Endothelial cell of umbilical vein (primary cell): Measurements from ENCODE around the gene RAB40C. TPM values are rescaled to one million over a fixed set of nuclear protein-coding genes. Genes with fewer than 3 reads are reported as not detected.

Source experiments
- BruUV-seq: library from RNA; stranded (reverse); fragments of 400-500 nt; replicated peaks from 2 replicates; lab custom pipeline; 2021; lab: Mats Ljungman, UMichigan
- CTCF ChIA-PET: fragments of 300-600, 350-600 bp; sonication (Branson Sonifier 250); formaldehyde crosslinking; loops from one replicate; lab custom pipeline; 2021; ENCODE audit warnings: antibody characterized with exemption, inconsistent platforms; lab: Charles Lee
- POLR2A ChIA-PET: fragments of 300-600, 350-600 bp; sonication (Branson Sonifier 250); formaldehyde crosslinking; loops from one replicate; lab custom pipeline; 2021; ENCODE audit warnings: antibody characterized with exemption, inconsistent platforms; lab: Charles Lee
- DNase-seq: peaks from one replicate; pipeline ENCODE4 v3.0.0-alpha.2; 2011; ENCODE audit warnings: low read depth, low spot score
- FAIRE-seq: peaks from 2 replicates; lab custom pipeline; 2011; peaks lifted over from hg19 to GRCh38; lab: Jason Lieb, UNC
- H2AFZ ChIP-seq: 2 replicates; pipeline ENCODE4 v1.6.0; 2012; ENCODE audit warnings: low read depth, low read length, control low read depth, inconsistent platforms
- H3K27ac ChIP-seq: 2 replicates; pipeline ENCODE4 v1.5.1; 2011; ENCODE audit warnings: low read depth, mild to moderate bottlenecking, control low read depth, low read length, moderate library complexity; ENCODE audit not compliant: insufficient read depth
- H3K27me3 ChIP-seq, 2 experiments: 2 replicates each; pipeline versions ENCODE4 v1.6.0 to v1.6.1; 2011; ENCODE audit warnings: low read length in 2 of 2, mixed read lengths in 1 of 2; ENCODE audit not compliant: control insufficient read depth in 2 of 2, insufficient read depth in 2 of 2
- H3K36me3 ChIP-seq, 2 experiments: 2 replicates in 1 of 2; 3 replicates in 1 of 2; pipeline ENCODE4 v1.5.1; 2011; ENCODE audit warnings: low read length in 2 of 2, mild to moderate bottlenecking in 1 of 2, moderate library complexity in 1 of 2; ENCODE audit not compliant: control insufficient read depth in 2 of 2, insufficient read depth in 2 of 2; ENCODE audit errors: extremely low read depth in 1 of 2
- H3K4me1 ChIP-seq: 3 replicates; pipeline ENCODE4 v1.5.1; 2011; ENCODE audit warnings: mild to moderate bottlenecking, low read length; ENCODE audit not compliant: control insufficient read depth, insufficient read depth; ENCODE audit errors: extremely low read depth
- H3K4me2 ChIP-seq: 2 replicates; pipeline ENCODE4 v1.6.1; 2011; ENCODE audit warnings: low read length, control low read depth, mixed read lengths; ENCODE audit not compliant: insufficient read depth
- H3K4me3 ChIP-seq, 3 experiments: fragments of 200-600 bp in 1 of 3; sonication (generic), shearing (Covaris generic) in 1 of 3; replicated peaks in 1 of 3; 2 replicates each; pipeline ENCODE4 v1.5.1; 2011 to 2016; ENCODE audit warnings: control low read depth in 3 of 3, low read length in 3 of 3, mild to moderate bottlenecking in 2 of 3, inconsistent platforms in 1 of 3, low read depth in 1 of 3, moderate library complexity in 1 of 3; ENCODE audit not compliant: insufficient read depth in 1 of 3
- H3K79me2 ChIP-seq: 2 replicates; pipeline ENCODE4 v1.6.0; 2012; ENCODE audit warnings: low read length, inconsistent platforms; ENCODE audit not compliant: control insufficient read depth, insufficient read depth
- H3K9ac ChIP-seq: replicated peaks from 2 replicates; pipeline ENCODE3; 2011; ENCODE audit warnings: low read length, control low read depth; ENCODE audit not compliant: insufficient read depth; ENCODE audit errors: extremely low read depth
- H3K9me1 ChIP-seq: replicated peaks from 3 replicates; pipeline ENCODE4 v1.6.0; 2011; ENCODE audit warnings: mild to moderate bottlenecking, low read length; ENCODE audit not compliant: control insufficient read depth, insufficient read depth; ENCODE audit errors: extremely low read depth
- H3K9me3 ChIP-seq: replicated peaks from 2 replicates; pipeline ENCODE4 v1.5.1; 2012; ENCODE audit warnings: low read length, inconsistent platforms; ENCODE audit not compliant: control insufficient read depth, insufficient read depth
- H4K20me1 ChIP-seq: replicated peaks from 2 replicates; pipeline ENCODE3; 2011; ENCODE audit warnings: mild to moderate bottlenecking, low read length; ENCODE audit not compliant: control insufficient read depth, insufficient read depth; ENCODE audit errors: extremely low read depth
- GATA2 ChIP-seq: IDR thresholded peaks from 2 replicates; pipeline ENCODE4 v1.7.0; 2011; ENCODE audit warnings: low read depth, mild to moderate bottlenecking, moderate library complexity, mixed read lengths, low read length; ENCODE audit not compliant: insufficient read length, insufficient read depth
- dilution Hi-C: fragments of 300-500 bp; cut with MboI; formaldehyde crosslinking; loops from one replicate; pipeline ENCODE4 v1.15.0; 2019; ENCODE audit warnings: low sequenced_read_pairs; ENCODE audit not compliant: extremely low pct_ligation_motif_present
- intact Hi-C: fragments of 100-400 bp; cut with micrococcal nuclease; formaldehyde crosslinking; loops from one replicate; pipeline ENCODE4 v1.10.0; 2022
- microRNA-seq: library from miRNA; unstranded; fragments of <30 nt; microRNA quantifications from one replicate; pipeline ENCODE4 v1.2.0, GENCODE V29; 2021; ENCODE audit warnings: borderline number of aligned reads, borderline replicate concordance
- polyA plus RNA-seq, 4 experiments: library from polyadenylated mRNA; depleted of rRNA in 3 of 4; stranded (reverse) in 3 of 4; unstranded in 1 of 4; fragments of >200 nt; gene quantifications; 2 replicates each; pipeline versions ENCODE4 v1.2.1 to v1.2.3, GENCODE V29; 2011 to 2012; ENCODE audit warnings: missing spikeins in 1 of 4
- small RNA-seq: library from RNA; depleted of rRNA; stranded (forward); fragments of <200 nt; gene quantifications from one replicate; pipeline ENCODE3, GENCODE V24; 2012; ENCODE audit warnings: low replicate concordance, low read depth; ENCODE audit not compliant: insufficient read depth, insufficient read length
- total RNA-seq: library from RNA; stranded (reverse); gene quantifications from 2 replicates; pipeline ENCODE4 v1.2.3, GENCODE V29; 2021

RAB40C gene
- total and polyA plus RNA-seq, 2 donors (not counting 3 experiments of a cell fraction or from before 2014, with no cell fraction given): 12.4 to 18.8 TPM

- TF ChIP-seq GATA2: no peak
- H3K9ac ChIP-seq: no peak overlapping the region
- no TSS peak for BruUV-seq
- DNase-seq (no peak), FAIRE-seq (no peak)
- no peak overlapping the region for H3K4me3 ChIP-seq
- no peaks in the 10 kb centered on the region for H4K20me1 ChIP-seq
- ChIA-PET POLR2A (no interaction called here), CTCF (no interaction called here)
- no peaks in the 10 kb centered on the region for H3K9me1 ChIP-seq
- H3K36me3 ChIP-seq: peaks cover 7 to 14% of the 10 kb centered on the region in 2 experiments
- no peak overlapping the region for H3K27ac ChIP-seq
- peaks cover 28% of the 10 kb centered on the region for H3K79me2 ChIP-seq
- H3K27me3 ChIP-seq: no peaks in the 10 kb centered on the region
- peaks cover 16% of the 10 kb centered on the region for H3K4me1 ChIP-seq
- dilution Hi-C loops: no loop called here
- H3K4me2 ChIP-seq: no peak overlapping the region
- H3K9me3 ChIP-seq: no peaks in the 10 kb centered on the region
- H2AFZ ChIP-seq: no peak overlapping the region
- intact Hi-C loops: no loop called here
Observed at GRCh38 chr16:678209-678857, 88.5 kb downstream of the RAB40C start.

Small RNAs within 50 kb of the gene (microRNA-seq; reads per million reads assigned to microRNA genes)
- 3.5 reads per million for gene MIR3176

Small RNAs within 50 kb of the gene (small RNA-seq; reads per million reads assigned to genes)
- not detected for gene MIR3176
- gene Z98883.1: not detected

Other genes starting within 250 kb of the RAB40C start
- gene AXIN1, start 237.3 kb upstream of the RAB40C start, total RNA-seq: 21.1 and 21.9 TPM in 2 replicates
- gene AXIN1, start 237.3 kb upstream of the RAB40C start, polyA plus RNA-seq: 8.0 and 8.3 TPM in 2 replicates
- gene MRPL28, start 219.5 kb upstream of the RAB40C start, total RNA-seq: 86.3 and 104 TPM in 2 replicates
- 180 and 198 TPM in 2 replicates for gene MRPL28, start 219.5 kb upstream of the RAB40C start, polyA plus RNA-seq
- 88.1 and 89.8 TPM in 2 replicates for gene PGAP6, start 208.1 kb upstream of the RAB40C start, total RNA-seq
- 365 and 484 TPM in 2 replicates for gene PGAP6, start 208.1 kb upstream of the RAB40C start, polyA plus RNA-seq
- 166 and 170 TPM in 2 replicates for gene NME4, start 192.9 kb upstream of the RAB40C start, total RNA-seq
- gene NME4, start 192.9 kb upstream of the RAB40C start, polyA plus RNA-seq: 264 and 412 TPM in 2 replicates
- 23.1 and 28.3 TPM in 2 replicates for gene DECR2, start 188.2 kb upstream of the RAB40C start, total RNA-seq
- gene DECR2, start 188.2 kb upstream of the RAB40C start, polyA plus RNA-seq: 46.5 and 61.7 TPM in 2 replicates
- gene RAB11FIP3, start 164.4 kb upstream of the RAB40C start, total RNA-seq: 64.9 and 75.9 TPM in 2 replicates
- 19.3 and 20.5 TPM in 2 replicates for gene RAB11FIP3, start 164.4 kb upstream of the RAB40C start, polyA plus RNA-seq
- 65.0 and 70.1 TPM in 2 replicates for gene CAPN15, start 62.4 kb upstream of the RAB40C start, total RNA-seq
- 33.9 and 48.6 TPM in 2 replicates for gene CAPN15, start 62.4 kb upstream of the RAB40C start, polyA plus RNA-seq
- not detected in 2 replicates for gene PRR35, start 29.7 kb upstream of the RAB40C start, total RNA-seq
- gene PRR35, start 29.7 kb upstream of the RAB40C start, polyA plus RNA-seq: not detected in 2 replicates
- 0.30 and 0.73 TPM in 2 replicates for gene NHLRC4, start 23.1 kb upstream of the RAB40C start, total RNA-seq
- 0.94 and 0.96 TPM in 2 replicates for gene NHLRC4, start 23.1 kb upstream of the RAB40C start, polyA plus RNA-seq
- 56.8 and 67.7 TPM in 2 replicates for gene PIGQ, start 20.1 kb upstream of the RAB40C start, total RNA-seq
- gene PIGQ, start 20.1 kb upstream of the RAB40C start, polyA plus RNA-seq: 66.9 and 82.9 TPM in 2 replicates
- 0.28 and 0.40 TPM in 2 replicates for gene WFIKKN1, start 40.9 kb downstream of the RAB40C start, total RNA-seq
- 0.03 and 0.06 TPM in 2 replicates for gene WFIKKN1, start 40.9 kb downstream of the RAB40C start, polyA plus RNA-seq
- 112 and 114 TPM in 2 replicates for gene METTL26, start 46.2 kb downstream of the RAB40C start, total RNA-seq
- 138 and 215 TPM in 2 replicates for gene METTL26, start 46.2 kb downstream of the RAB40C start, polyA plus RNA-seq
- gene MCRIP2, start 51.8 kb downstream of the RAB40C start, total RNA-seq: 12.9 and 17.1 TPM in 2 replicates
- gene MCRIP2, start 51.8 kb downstream of the RAB40C start, polyA plus RNA-seq: 18.9 and 29.9 TPM in 2 replicates
- gene WDR90, start 59.3 kb downstream of the RAB40C start, total RNA-seq: 50.0 and 51.8 TPM in 2 replicates
- 22.2 and 29.2 TPM in 2 replicates for gene WDR90, start 59.3 kb downstream of the RAB40C start, polyA plus RNA-seq
- gene RHOT2, start 78.1 kb downstream of the RAB40C start, total RNA-seq: 96.0 and 106 TPM in 2 replicates
- gene RHOT2, start 78.1 kb downstream of the RAB40C start, polyA plus RNA-seq: 139 and 190 TPM in 2 replicates
- 1.8 TPM in 2 replicates for gene RHBDL1, start 85.6 kb downstream of the RAB40C start, total RNA-seq
- gene RHBDL1, start 85.6 kb downstream of the RAB40C start, polyA plus RNA-seq: 1.1 and 1.8 TPM in 2 replicates
- 105 and 107 TPM in 2 replicates for gene STUB1, start 90.3 kb downstream of the RAB40C start, total RNA-seq
- gene STUB1, start 90.3 kb downstream of the RAB40C start, polyA plus RNA-seq: 147 and 152 TPM in 2 replicates
- 53.4 and 55.1 TPM in 2 replicates for gene JMJD8, start 94.3 kb downstream of the RAB40C start, total RNA-seq
- gene JMJD8, start 94.3 kb downstream of the RAB40C start, polyA plus RNA-seq: 102 and 125 TPM in 2 replicates
- gene WDR24, start 100.3 kb downstream of the RAB40C start, total RNA-seq: 9.9 and 11.2 TPM in 2 replicates
- 9.9 and 14.1 TPM in 2 replicates for gene WDR24, start 100.3 kb downstream of the RAB40C start, polyA plus RNA-seq
- 0.22 TPM in 1 of 2 replicates, not detected in the other for gene FBXL16, start 115.7 kb downstream of the RAB40C start, total RNA-seq
- gene FBXL16, start 115.7 kb downstream of the RAB40C start, polyA plus RNA-seq: 0.07 and 0.18 TPM in 2 replicates
- 14.1 and 16.1 TPM in 2 replicates for gene METRN, start 125.1 kb downstream of the RAB40C start, total RNA-seq
- gene METRN, start 125.1 kb downstream of the RAB40C start, polyA plus RNA-seq: 10.0 and 23.4 TPM in 2 replicates
- 26.1 and 29.1 TPM in 2 replicates for gene ANTKMT, start 131.1 kb downstream of the RAB40C start, total RNA-seq
- gene ANTKMT, start 131.1 kb downstream of the RAB40C start, polyA plus RNA-seq: 27.9 and 40.5 TPM in 2 replicates
- gene CCDC78, start 136.4 kb downstream of the RAB40C start, total RNA-seq: 0.53 and 1.3 TPM in 2 replicates
- gene CCDC78, start 136.4 kb downstream of the RAB40C start, polyA plus RNA-seq: 0.50 and 1.2 TPM in 2 replicates
- gene HAGHL, start 137.0 kb downstream of the RAB40C start, total RNA-seq: 5.9 and 6.8 TPM in 2 replicates
- gene HAGHL, start 137.0 kb downstream of the RAB40C start, polyA plus RNA-seq: 6.3 and 8.5 TPM in 2 replicates
- 31.2 and 33.8 TPM in 2 replicates for gene CIAO3, start 150.9 kb downstream of the RAB40C start, total RNA-seq
- gene CIAO3, start 150.9 kb downstream of the RAB40C start, polyA plus RNA-seq: 23.1 and 29.1 TPM in 2 replicates
- not detected in 2 replicates for gene MSLN, start 170.7 kb downstream of the RAB40C start, total RNA-seq
- not detected in 2 replicates for gene MSLN, start 170.7 kb downstream of the RAB40C start, polyA plus RNA-seq
- gene RPUSD1, start 198.3 kb downstream of the RAB40C start, total RNA-seq: 42.3 and 46.2 TPM in 2 replicates
- 55.8 and 69.0 TPM in 2 replicates for gene RPUSD1, start 198.3 kb downstream of the RAB40C start, polyA plus RNA-seq
- gene CHTF18, start 198.6 kb downstream of the RAB40C start, total RNA-seq: 58.6 and 69.5 TPM in 2 replicates
- gene CHTF18, start 198.6 kb downstream of the RAB40C start, polyA plus RNA-seq: 33.0 and 45.3 TPM in 2 replicates
- gene GNG13, start 210.7 kb downstream of the RAB40C start, total RNA-seq: not detected in 2 replicates
- not detected in 2 replicates for gene GNG13, start 210.7 kb downstream of the RAB40C start, polyA plus RNA-seq